ENCODE results near the gene GRIK2. TPM values are rescaled to one million over a fixed set of nuclear protein-coding genes. Genes with fewer than 3 reads are reported as not detected.

GRIK2 gene
- total and polyA plus RNA-seq, 7 donors, result 0.25 to 8.9 (median 2.1) TPM; not detected in 2

- H3K36me3 ChIP-seq, result no peaks in the 10 kb centered on the region
- no peaks in the 10 kb centered on the region for H3K9me3 ChIP-seq
- intact Hi-C loops (cut with DNase I), result no loop called here
- no peak for TF ChIP-seq POLR2AphosphoS5 (IDR thresholded peaks at IDR 0.05)
- no peak for TF ChIP-seq POLR2A (IDR thresholded peaks at IDR 0.05)
- no peak for TF ChIP-seq EP300 (IDR thresholded peaks at IDR 0.05)
- no peak for TF ChIP-seq CTCF (IDR thresholded peaks at IDR 0.05)
- H3K4me3 ChIP-seq, result no peak overlapping the region
- H3K4me1 ChIP-seq, result no peaks in the 10 kb centered on the region
- no peaks in the 10 kb centered on the region for H3K27me3 ChIP-seq
- no peak overlapping the region for H3K27ac ChIP-seq
- no peak for DNase-seq
- 90 to 92% methylated on average over 1 of the region's 1 CpG for WGBS, 2 donors
These were observed 362.4 kb downstream of the GRIK2 start for GRCh38 chr6:101755931-101756330.

DNA sequence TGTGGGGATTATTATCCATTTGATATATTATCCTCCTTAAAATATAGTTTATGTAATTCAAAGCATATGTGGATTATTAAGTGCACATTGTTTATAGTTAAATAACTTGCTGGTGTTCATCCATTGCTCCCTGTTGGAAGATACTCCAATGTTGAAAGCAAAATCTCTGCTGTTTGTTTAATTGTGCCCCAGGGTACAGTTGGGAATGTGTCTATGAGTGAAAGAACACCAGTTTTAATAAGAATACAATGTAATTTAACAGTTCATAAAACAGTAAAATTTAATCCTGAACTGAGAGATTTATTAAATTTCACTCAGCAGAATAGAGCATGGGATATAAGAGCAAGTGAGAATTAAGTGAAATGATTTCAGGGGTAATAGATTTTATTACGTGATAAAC, 364.9 kb downstream of the GRIK2 start:
- intact Hi-C loops (cut with DNase I), result no loop called here
- no peak for DNase-seq
- Histone ChIP-seq H3K27me3 (no peaks in the 10 kb centered on the region), H3K36me3 (no peaks in the 10 kb centered on the region), H3K9me3 (no peaks in the 10 kb centered on the region), H3K4me1 (no peaks in the 10 kb centered on the region), H3K4me3 (no peak overlapping the region), H3K27ac (no peak overlapping the region)
- WGBS, 2 donors, result 73 to 82% methylated on average over 1 of the region's 1 CpG
- TF ChIP-seq EP300 (IDR thresholded peaks at IDR 0.05) (no peak), POLR2AphosphoS5 (IDR thresholded peaks at IDR 0.05) (no peak), CTCF (IDR thresholded peaks at IDR 0.05) (no peak), POLR2A (IDR thresholded peaks at IDR 0.05) (no peak)

- intact Hi-C loops (cut with DNase I), result no loop called here
- Histone ChIP-seq H3K36me3 (no peaks in the 10 kb centered on the region), H3K4me1 (no peaks in the 10 kb centered on the region), H3K9me3 (no peaks in the 10 kb centered on the region), H3K27me3 (no peaks in the 10 kb centered on the region), H3K4me3 (no peak overlapping the region), H3K27ac (no peak overlapping the region)
- TF ChIP-seq CTCF (IDR thresholded peaks at IDR 0.05), result no peak
- TF ChIP-seq POLR2AphosphoS5 (IDR thresholded peaks at IDR 0.05), result peak in 3 of 4 donors; percentile 12 to 47 (median 15)
- TF ChIP-seq EP300 (IDR thresholded peaks at IDR 0.05), result no peak
- TF ChIP-seq POLR2A (IDR thresholded peaks at IDR 0.05), result no peak
- DNase-seq, result no peak
These were observed 367.5 kb downstream of the GRIK2 start for GRCh38 chr6:101760843-101761621.

DNA sequence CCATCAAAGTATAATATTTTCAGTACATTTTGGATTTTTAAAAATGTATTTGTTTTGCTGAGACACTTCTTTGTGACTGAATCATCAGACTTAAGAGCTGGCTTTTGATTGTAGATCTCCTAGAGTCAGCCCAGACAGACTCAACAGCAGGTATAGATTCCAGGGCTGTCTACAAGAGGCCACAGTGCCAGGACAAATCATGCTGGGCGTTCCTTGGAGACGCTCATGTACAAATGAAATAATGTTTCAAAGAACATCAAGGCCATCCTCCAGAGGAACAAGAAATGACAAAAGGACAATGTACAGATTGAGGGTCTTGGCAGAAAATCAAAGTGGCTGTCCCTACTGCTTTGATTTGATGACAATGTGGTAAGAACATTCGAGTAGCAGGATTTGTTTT, 369.3 kb downstream of the GRIK2 start:
- Histone ChIP-seq H3K27me3 (no peaks in the 10 kb centered on the region), H3K9me3 (no peaks in the 10 kb centered on the region), H3K27ac (no peak overlapping the region), H3K36me3 (no peaks in the 10 kb centered on the region), H3K4me3 (no peak overlapping the region), H3K4me1 (no peaks in the 10 kb centered on the region)
- DNase-seq, result no peak
- intact Hi-C loops (cut with DNase I), result no loop called here
- WGBS, 2 donors, result 59 to 70% methylated on average over 3 of the region's 3 CpGs
- TF ChIP-seq POLR2AphosphoS5 (IDR thresholded peaks at IDR 0.05) (no peak), EP300 (IDR thresholded peaks at IDR 0.05) (no peak), POLR2A (IDR thresholded peaks at IDR 0.05) (no peak), CTCF (IDR thresholded peaks at IDR 0.05) (no peak)

DNA sequence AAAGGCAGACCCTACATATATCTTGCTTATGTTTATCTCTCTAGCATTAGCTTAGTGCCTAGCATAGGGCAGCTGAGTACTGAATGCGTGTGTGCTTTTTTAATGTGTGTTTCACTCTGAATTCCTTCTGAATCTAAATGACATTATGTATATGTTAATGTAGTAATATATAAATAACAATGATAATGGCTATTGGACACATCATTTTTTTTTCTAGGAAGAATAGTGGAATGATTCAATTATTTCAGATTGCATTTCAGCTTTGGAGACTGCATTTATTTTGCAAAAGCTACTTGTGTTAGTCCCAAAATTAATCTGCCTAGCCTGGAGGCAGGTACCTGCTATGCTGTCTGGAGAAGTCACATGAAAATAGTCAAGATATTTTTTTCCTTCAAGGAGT, 371.8 kb downstream of the GRIK2 start:
- TF ChIP-seq EP300 (IDR thresholded peaks at IDR 0.05) (no peak), POLR2A (IDR thresholded peaks at IDR 0.05) (no peak), POLR2AphosphoS5 (IDR thresholded peaks at IDR 0.05) (no peak), CTCF (IDR thresholded peaks at IDR 0.05) (no peak)
- WGBS, 2 donors, result 75 to 81% methylated on average over 1 of the region's 1 CpG
- intact Hi-C loops (cut with DNase I), result no loop called here
- no peak overlapping the region for H3K4me3 ChIP-seq
- H3K27me3 ChIP-seq, result no peaks in the 10 kb centered on the region
- no peak overlapping the region for H3K27ac ChIP-seq
- no peaks in the 10 kb centered on the region for H3K4me1 ChIP-seq
- H3K36me3 ChIP-seq, result no peaks in the 10 kb centered on the region
- no peaks in the 10 kb centered on the region for H3K9me3 ChIP-seq
- DNase-seq, result no peak
